GM13976 (cell line): Measurements from ENCODE around the gene ITIH3.

ENCODE experiments used
- DNase-seq: peaks from one replicate; pipeline ENCODE4 v3.0.0; 2012; ENCODE audit warnings: low spot score
- CTCF ChIP-seq: IDR thresholded peaks from 2 replicates; pipeline ENCODE4 v1.5.1; 2012; ENCODE audit warnings: borderline replicate concordance, mild to moderate bottlenecking; ENCODE audit not compliant: insufficient read depth; ENCODE audit errors: extremely low read depth, missing control alignments, control extremely low read depth
- in situ Hi-C: fragments of 300-500 bp; cut with MboI; formaldehyde crosslinking; loops from one replicate; pipeline ENCODE4 v1.12.0; 2022; ENCODE audit warnings: low sequenced_read_pairs, mixed read lengths, inconsistent platforms; ENCODE audit not compliant: unreplicated experiment

ITIH3 gene

GRCh38 chr3:52838561-52839267 lies 44.1 kb downstream of the ITIH3 start:
- TF ChIP-seq CTCF = no peak
- DNase-seq = no peak
- in situ Hi-C loops = no loop called here

- TF ChIP-seq CTCF = no peak
- DNase-seq = no peak
- in situ Hi-C loops = no loop called here
These were observed 44.6 kb downstream of the ITIH3 start for GRCh38 chr3:52839268-52839575.

- DNase-seq = no peak
- in situ Hi-C loops = loop anchor here (10.0 kb wide), 1 partner anchor 235 kb away; no protein-coding TSS in a partner anchor
- no peak for TF ChIP-seq CTCF
These were observed 45.4 kb downstream of the ITIH3 start for GRCh38 chr3:52839892-52840545.

- in situ Hi-C loops = loop anchor here (10.0 kb wide), 1 partner anchor 233 kb away; no protein-coding TSS in a partner anchor
- peak; percentile 56 for DNase-seq
- no peak for TF ChIP-seq CTCF
These were observed 46.8 kb downstream of the ITIH3 start for GRCh38 chr3:52841211-52841980.

GRCh38 chr3:52841981-52842340 lies 47.4 kb downstream of the ITIH3 start:
- in situ Hi-C loops = loop anchor here (10.0 kb wide), 1 partner anchor 233 kb away; no protein-coding TSS in a partner anchor
- TF ChIP-seq CTCF = no peak
- no peak for DNase-seq

- TF ChIP-seq CTCF = no peak
- DNase-seq = no peak
- in situ Hi-C loops = loop anchor here (10.0 kb wide), 1 partner anchor 232 kb away; no protein-coding TSS in a partner anchor
These were observed 47.8 kb downstream of the ITIH3 start for GRCh38 chr3:52842424-52842823.
